K562 (cell line): ENCODE data around the gene EN2. TPM values are rescaled to one million over a fixed set of nuclear protein-coding genes. Genes with fewer than 3 reads are reported as not detected.

Experiments used
- ATAC-seq: fragments of 200-7000 bp; cut with Tn5 transposase; 3 replicates; pipeline ENCODE4 v1.9.1; 2020; ENCODE audit warnings: moderate library complexity
- BruUV-seq: library from RNA; stranded (reverse); fragments of 400-500 nt; replicated peaks from 2 replicates; lab custom pipeline; 2021; lab: Mats Ljungman, UMichigan
- CTCF ChIA-PET: fragments of 300-600 bp; formaldehyde crosslinking; extraction: SDS; loops from one replicate; lab custom pipeline; 2021; ENCODE audit warnings: low intra/inter-chr PET ratio; lab: Yijun Ruan, JAX
- POLR2A ChIA-PET: fragments of 300-600, 350-650 bp; sonication (Branson Sonifier 250); formaldehyde crosslinking; extraction: SDS; loops from one replicate; lab custom pipeline; 2021; ENCODE audit warnings: antibody characterized with exemption, inconsistent platforms; lab: Yijun Ruan, JAX
- DNase-seq, 4 experiments: peaks; one replicate each; pipeline versions ENCODE4 v3.0.0 to v3.0.0-alpha.2; 2011 to 2018; ENCODE audit warnings: low spot score in 3 of 4, mixed read lengths in 3 of 4; ENCODE audit errors: extremely low read depth in 1 of 4
- FAIRE-seq: peaks from 2 replicates; lab custom pipeline; 2011; peaks lifted over from hg19 to GRCh38; lab: Jason Lieb, UNC
- H2AFZ ChIP-seq: 2 replicates; pipeline ENCODE4 v1.6.0; 2011; ENCODE audit warnings: low read depth, low read length, control low read depth, inconsistent platforms
- H3K27ac ChIP-seq: fragments of 200-600 bp; 3 replicates; pipeline ENCODE4 v1.8.0; 2011; ENCODE audit warnings: low read depth, mild to moderate bottlenecking, control low read depth, inconsistent platforms, low read length, moderate library complexity, mixed read lengths; ENCODE audit errors: extremely low read depth
- H3K27me3 ChIP-seq, 2 experiments: fragments of 300-600 bp in 1 of 2; 2 replicates in 1 of 2; 3 replicates in 1 of 2; pipeline versions ENCODE4 v1.6.0 to v1.8.0; 2011; ENCODE audit warnings: inconsistent platforms in 2 of 2, low read length in 2 of 2, mild to moderate bottlenecking in 1 of 2, mixed read lengths in 1 of 2, moderate library complexity in 1 of 2; ENCODE audit not compliant: control insufficient read depth in 2 of 2, insufficient read depth in 2 of 2
- H3K36me3 ChIP-seq: fragments of 300-600 bp; 3 replicates; pipeline ENCODE4 v1.8.0; 2011; ENCODE audit warnings: mild to moderate bottlenecking, low read length, inconsistent platforms; ENCODE audit not compliant: control insufficient read depth, insufficient read depth
- H3K4me1 ChIP-seq, 2 experiments: fragments of 200-600 bp in 1 of 2; replicated peaks in 1 of 2; 2 replicates in 1 of 2; 3 replicates in 1 of 2; pipeline versions ENCODE4 v1.5.1 to v1.8.0; 2011; ENCODE audit warnings: inconsistent platforms in 2 of 2, low read length in 2 of 2, mild to moderate bottlenecking in 1 of 2, mixed read lengths in 1 of 2, moderate library complexity in 1 of 2; ENCODE audit not compliant: control insufficient read depth in 2 of 2, insufficient read depth in 2 of 2
- H3K4me2 ChIP-seq: 2 replicates; pipeline ENCODE4 v1.6.1; 2011; ENCODE audit warnings: low read length, control low read depth, inconsistent platforms, mixed read lengths; ENCODE audit not compliant: insufficient read depth
- H3K4me3 ChIP-seq: fragments of 200-600 bp; sonication (generic), shearing (Covaris generic); 2 replicates; pipeline ENCODE4 v1.5.1; 2016; ENCODE audit warnings: control low read depth, inconsistent platforms
- H3K79me2 ChIP-seq: fragments of 200-600 bp; 3 replicates; pipeline ENCODE4 v1.8.0; 2011; ENCODE audit warnings: low read length, inconsistent platforms; ENCODE audit not compliant: control insufficient read depth, insufficient read depth
- H3K9ac ChIP-seq, 2 experiments: 2 replicates each; pipeline versions ENCODE4 v1.6.0 to v1.6.1; 2011; ENCODE audit warnings: low read depth in 2 of 2, low read length in 2 of 2, control low read depth in 1 of 2, inconsistent platforms in 1 of 2, mild to moderate bottlenecking in 1 of 2, mixed read lengths in 1 of 2; ENCODE audit not compliant: insufficient read depth in 1 of 2
- H3K9me1 ChIP-seq: one replicate; pipeline ENCODE4 v1.6.0; 2011; ENCODE audit warnings: inconsistent platforms, mild to moderate bottlenecking, low read length, moderate library complexity; ENCODE audit not compliant: control insufficient read depth, insufficient read depth
- H3K9me3 ChIP-seq: replicated peaks from 2 replicates; pipeline ENCODE4 v1.5.1; 2011; ENCODE audit warnings: low read depth, low read length, inconsistent platforms; ENCODE audit not compliant: control insufficient read depth, insufficient read depth
- H4K20me1 ChIP-seq: replicated peaks from 2 replicates; pipeline ENCODE4 v1.6.1; 2011; ENCODE audit warnings: low read length, inconsistent platforms, mixed read lengths; ENCODE audit not compliant: control insufficient read depth, insufficient read depth
- BCOR ChIP-seq: fragments of 450-650 bp; IDR thresholded peaks from 2 replicates; pipeline ENCODE4 v1.6.1; 2016
- FOXA1 ChIP-seq: fragments of 450-650 bp; IDR thresholded peaks from 2 replicates; pipeline ENCODE4 v1.6.1; 2016; ENCODE audit warnings: mild to moderate bottlenecking, borderline replicate concordance
- GATAD2A ChIP-seq: fragments of 450-650 bp; IDR thresholded peaks from 2 replicates; pipeline ENCODE4 v1.6.1; 2017
- MTA1 ChIP-seq: fragments of 450-650 bp; IDR thresholded peaks from 2 replicates; pipeline ENCODE4 v1.6.1; 2017; ENCODE audit warnings: borderline replicate concordance
- RBFOX2 ChIP-seq: fragments of 200-400 bp; formaldehyde crosslinking; IDR thresholded peaks from 2 replicates; pipeline ENCODE4 v1.6.1; 2017; ENCODE audit warnings: low read depth, mild to moderate bottlenecking, low read length, moderate library complexity
- RBM25 ChIP-seq: fragments of 200-400 bp; formaldehyde crosslinking; IDR thresholded peaks from 2 replicates; pipeline ENCODE4 v1.6.1; 2018; ENCODE audit warnings: low read length, low read depth, moderate library complexity; ENCODE audit not compliant: severe bottlenecking
- SAP30 ChIP-seq: fragments of 200-600 bp; sonication (generic); IDR thresholded peaks from 2 replicates; pipeline ENCODE4 v1.6.1; 2012; ENCODE audit warnings: borderline replicate concordance, low read depth, mild to moderate bottlenecking, moderate library complexity, low read length, control low read depth, inconsistent platforms; ENCODE audit not compliant: insufficient read depth, poor library complexity, severe bottlenecking
- SNRNP70 ChIP-seq: fragments of 200-400 bp; formaldehyde crosslinking; optimal IDR thresholded peaks from 2 replicates; pipeline ENCODE3; 2017; ENCODE audit warnings: low read depth, low read length
- TOE1 ChIP-seq, 2 experiments: fragments of 450-650 bp in 1 of 2; sonication (generic) in 1 of 2; formaldehyde crosslinking in 1 of 2; IDR thresholded peaks; 2 replicates each; pipeline versions ENCODE4 v1.7.1 to v1.8.0; 2016 to 2022; ENCODE audit warnings: borderline replicate concordance in 2 of 2, mild to moderate bottlenecking in 2 of 2, antibody characterized with exemption in 1 of 2, inconsistent platforms in 1 of 2, low read depth in 1 of 2, missing genetic modification reagents in 1 of 2, moderate library complexity in 1 of 2
- VEZF1 ChIP-seq: fragments of 200-800 bp; sonication (Bioruptor generic); IDR thresholded peaks from 2 replicates; pipeline ENCODE4 v1.6.1; 2017; ENCODE audit warnings: missing genetic modification characterization, missing compliant biosample characterization
- ZFP36 ChIP-seq: fragments of 150-350 bp; IDR thresholded peaks from 2 replicates; pipeline ENCODE4 v1.6.1; 2018; ENCODE audit warnings: low read length, low read depth; ENCODE audit not compliant: partially characterized antibody
- ZKSCAN8 ChIP-seq: fragments of 200-800 bp; sonication (Bioruptor generic); IDR thresholded peaks from 2 replicates; pipeline ENCODE4 v1.6.1; 2016; ENCODE audit warnings: missing genetic modification characterization, missing compliant biosample characterization
- ZNF165 ChIP-seq: fragments of 250-450 bp; sonication (Bioruptor Pico); IDR thresholded peaks from 2 replicates; pipeline ENCODE4 v1.4.0; 2020; ENCODE audit warnings: borderline replicate concordance
- ZNF212 ChIP-seq: fragments of 450-650 bp; formaldehyde crosslinking; IDR thresholded peaks from 2 replicates; pipeline ENCODE4 v1.4.0; 2020; ENCODE audit warnings: mild to moderate bottlenecking
- ZNF217 ChIP-seq: sonication (generic); formaldehyde crosslinking; IDR thresholded peaks from 2 replicates; pipeline ENCODE4 v1.8.0; 2022; ENCODE audit warnings: mild to moderate bottlenecking, missing genetic modification reagents
- WGBS: fragments of 100-300 bp; shearing (Covaris generic); methylation state at CpG from one replicate; pipeline ENCODE4 v1.1.6; 2016; ENCODE audit warnings: low coverage, mixed read lengths; ENCODE audit not compliant: insufficient coverage; ENCODE audit errors: missing lambda C conversion rate; 5-methylcytosine and 5-hydroxymethylcytosine counted together
- in situ Hi-C: fragments of 300-500 bp; cut with MboI; formaldehyde crosslinking; loops from 4 replicates; pipeline ENCODE4 v1.15.0; 2018; ENCODE audit warnings: inconsistent platforms, mixed read lengths
- intact Hi-C: fragments of 100-400 bp; cut with micrococcal nuclease; formaldehyde crosslinking; loops from 2 replicates; pipeline ENCODE4 v1.14.2; 2022
- polyA plus RNA-seq, 8 experiments: library from polyadenylated mRNA; depleted of rRNA in 4 of 8; stranded (reverse) in 5 of 8; unstranded in 3 of 8; fragments of >200 nt; fragmentation: Nextera tagmentation in 2 of 8; fragmentation: Illumina TruSeq in 1 of 8; extraction: Ambion mirVana in 2 of 8; extraction: Trizol in 1 of 8; gene quantifications; 2 replicates each; pipeline versions ENCODE4 v1.2.1 to v1.2.3, GENCODE V29; 2011 to 2014; ENCODE audit warnings: inconsistent platforms in 1 of 8, missing spikeins in 1 of 8
- total RNA-seq, 7 experiments: library from RNA; depleted of rRNA in 6 of 7; stranded (reverse); fragments of >200 nt in 6 of 7; fragmentation: Illumina TruSeq in 2 of 7; extraction: Trizol in 2 of 7; gene quantifications; 2 replicates each; pipeline versions ENCODE4 v1.2.1 to v1.2.3, GENCODE V29; 2011 to 2021; ENCODE audit warnings: low replicate concordance in 1 of 7

The EN2 gene
- total and polyA plus RNA-seq, 9 of the 15 experiments (the other 6 are each of a cell fraction or from before 2014, with no cell fraction given): 0.04 TPM; not detected in 7

GRCh38 chr7:155465761-155466141 lies 7.8 kb downstream of the EN2 start:
- ATAC-seq: no peak
- Histone ChIP-seq H3K79me2 (no peaks in the 10 kb centered on the region), H3K9ac (no peak overlapping the region), H3K27me3 (peaks cover 74 to 84% of the 10 kb centered on the region in 2 experiments), H3K4me1 (peaks cover 0 to 26% of the 10 kb centered on the region in 2 experiments; a peak in 1 of 5 replicates), H3K4me2 (no peak overlapping the region), H3K9me1 (no peaks in the 10 kb centered on the region), H3K4me3 (no peak overlapping the region), H3K9me3 (no peaks in the 10 kb centered on the region), H3K27ac (no peak overlapping the region), H3K36me3 (no peaks in the 10 kb centered on the region), H4K20me1 (no peaks in the 10 kb centered on the region; the same call in 1 of the 2 replicates), H2AFZ (no peak overlapping the region)
- ChIA-PET POLR2A (no interaction called here), CTCF (no interaction called here)
- in situ Hi-C loops (no loop called here), intact Hi-C loops (no loop called here)
- WGBS: 12% methylated on average over 9 of the region's 9 CpGs
- peak; percentile 89 for TF ChIP-seq RBM25
- TF ChIP-seq RBFOX2: no peak
- peak; percentile 28 for TF ChIP-seq ZFP36
- peak; percentile 48; the same call in 1 of the 2 replicates for TF ChIP-seq BCOR
- FAIRE-seq: no peak
- no TSS peak for BruUV-seq
- no peak for DNase-seq

DNA sequence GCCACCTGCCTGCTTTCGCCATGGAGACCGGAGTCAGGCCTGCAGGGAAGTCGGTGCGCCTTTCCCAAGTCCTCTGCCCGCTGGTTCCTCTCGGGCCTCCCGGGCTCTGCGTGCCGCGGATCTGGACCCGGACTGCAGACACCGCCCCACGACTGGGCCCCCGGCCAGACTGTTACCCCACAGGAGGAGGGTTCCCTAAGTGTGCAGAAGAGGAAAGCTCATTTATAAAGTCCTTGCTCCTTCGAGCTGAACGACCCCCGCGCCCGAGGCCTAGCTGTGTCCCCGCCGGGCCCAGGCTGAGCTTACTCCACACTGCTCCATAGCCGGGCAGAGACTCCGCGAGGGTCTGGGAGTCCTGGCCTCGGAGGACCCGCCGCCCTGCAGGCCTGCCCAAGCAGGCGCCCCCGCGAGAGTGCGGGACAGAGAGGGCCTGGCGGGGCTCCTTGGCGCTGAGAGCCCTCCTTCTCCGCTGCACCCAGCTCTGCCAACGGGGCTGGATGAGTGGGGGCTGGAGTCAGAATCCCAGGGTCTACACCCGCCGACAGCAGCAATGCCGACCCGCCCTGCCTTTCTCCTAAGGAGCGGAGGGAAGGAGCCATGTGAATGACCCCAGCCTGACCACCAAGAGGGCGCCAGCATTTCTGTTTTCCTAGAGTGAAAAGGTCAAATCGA lies 8.3 kb downstream of the EN2 start:
- WGBS: 24% methylated on average over 41 of the region's 42 CpGs
- BruUV-seq: no TSS peak
- in situ Hi-C loops (no loop called here), intact Hi-C loops (no loop called here)
- H3K9ac ChIP-seq: no peak overlapping the region
- H3K9me3 ChIP-seq: no peaks in the 10 kb centered on the region
- H3K36me3 ChIP-seq: no peaks in the 10 kb centered on the region
- no peak overlapping the region for H3K4me3 ChIP-seq
- ChIA-PET POLR2A (no interaction called here), CTCF (no interaction called here)
- peaks cover 78 to 84% of the 10 kb centered on the region in 2 experiments for H3K27me3 ChIP-seq
- H3K79me2 ChIP-seq: no peaks in the 10 kb centered on the region
- FAIRE-seq (no peak), ATAC-seq (no peak), DNase-seq (no peak)
- no peaks in the 10 kb centered on the region; the same call in 1 of the 2 replicates for H4K20me1 ChIP-seq
- H3K9me1 ChIP-seq: no peaks in the 10 kb centered on the region
- H3K27ac ChIP-seq: no peak overlapping the region
- no peak overlapping the region for H2AFZ ChIP-seq
- H3K4me2 ChIP-seq: no peak overlapping the region
- H3K4me1 ChIP-seq: peaks cover 0 to 26% of the 10 kb centered on the region in 2 experiments; a peak in 1 of 5 replicates
- TF ChIP-seq SNRNP70 (no peak), MTA1 (no peak), TOE1 (IDR thresholded peaks at IDR 0.05; ENCODE audit: borderline replicate concordance) (no peak), TOE1 (CRISPR knock-in tag; IDR thresholded peaks at IDR 0.05; ENCODE audit: borderline replicate concordance, low read depth) (no peak), FOXA1 (no peak), ZNF212 (CRISPR knock-in tag) (no peak), ZNF217 (no peak), VEZF1 (CRISPR knock-in tag) (no peak), SAP30 (no peak), ZKSCAN8 (CRISPR knock-in tag) (no peak), ZNF165 (CRISPR knock-in tag) (no peak), GATAD2A (no peak)
